GM18870 (cell line): ENCODE measurements around the gene RABGAP1.

Experiments
- ATAC-seq: cut with Tn5 transposase; IDR thresholded peaks from one replicate; pipeline ENCODE4 v1.9.1; 2021; ENCODE audit warnings: moderate library complexity; ENCODE audit not compliant: unreplicated experiment

The RABGAP1 gene

DNA sequence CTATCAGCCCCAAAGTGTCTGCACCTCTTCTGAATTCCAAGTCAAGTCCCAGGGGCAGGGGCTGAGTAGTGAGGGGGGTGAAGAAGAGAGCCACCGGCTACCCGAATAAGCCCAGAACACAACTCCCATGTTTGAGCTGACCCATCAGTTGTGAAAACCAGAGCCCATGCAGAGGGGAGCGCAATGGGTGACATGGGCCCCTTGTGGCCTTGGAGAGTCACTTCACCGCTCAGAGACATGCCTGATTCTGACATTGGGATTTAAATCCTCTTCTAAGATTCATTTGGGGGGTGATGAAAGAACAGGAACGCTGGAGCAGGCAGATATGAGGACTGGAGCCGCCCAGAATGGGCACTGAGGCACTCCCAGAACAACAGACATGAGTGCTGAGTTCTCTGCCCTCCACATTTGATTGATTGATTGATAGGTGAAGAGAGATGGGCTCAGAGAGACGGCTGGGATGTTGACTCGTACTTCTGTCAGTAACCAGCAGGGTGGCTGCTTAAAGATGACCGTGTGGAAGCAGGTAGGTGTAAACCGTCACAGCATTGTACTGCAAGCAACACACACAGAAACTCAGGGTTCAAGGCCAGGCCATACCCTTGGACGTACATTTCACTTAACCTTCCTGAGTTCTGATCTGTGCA, 166.9 kb downstream of the RABGAP1 start:
- no peak for ATAC-seq

GRCh38 chr9:123108976-123109375, 168.2 kb downstream of the RABGAP1 start:
- no peak for ATAC-seq

DNA sequence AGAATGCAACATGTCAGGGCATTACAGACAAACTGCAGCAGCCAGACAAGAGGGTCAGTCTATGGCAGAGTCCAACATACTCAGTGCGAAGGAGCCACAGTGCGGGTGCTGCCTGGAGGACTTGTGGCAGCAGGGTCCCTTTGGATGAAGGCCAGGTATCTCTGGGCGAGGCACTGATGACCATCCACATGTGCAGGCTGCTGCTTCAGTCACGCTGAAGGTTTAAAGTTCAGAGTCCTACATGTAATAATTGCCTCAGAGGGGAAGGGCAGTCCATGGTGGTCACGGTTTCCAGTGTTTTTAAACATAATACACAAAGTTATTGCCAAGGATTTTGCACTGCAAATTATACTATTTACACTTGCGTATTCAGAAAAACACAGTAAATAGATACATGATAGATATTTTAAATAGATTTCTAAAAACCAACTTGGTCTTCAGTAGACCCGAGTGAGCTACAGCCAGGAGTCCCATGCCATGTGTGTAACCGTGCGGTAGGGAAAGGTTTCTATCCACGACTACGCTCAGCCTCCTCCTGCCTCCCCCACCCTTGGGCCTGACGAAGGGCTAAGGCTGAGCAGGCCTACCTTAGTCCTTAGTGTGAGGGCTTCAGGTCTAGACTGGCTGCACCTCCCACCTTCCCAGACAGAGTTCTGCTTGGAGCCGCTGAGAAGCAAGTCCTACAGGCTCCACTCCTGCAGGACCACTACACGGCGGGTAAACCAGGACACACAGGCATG, 168.9 kb downstream of the RABGAP1 start:
- no peak for ATAC-seq

GRCh38 chr9:123111427-123112014, 170.7 kb downstream of the RABGAP1 start:
- no peak for ATAC-seq

DNA sequence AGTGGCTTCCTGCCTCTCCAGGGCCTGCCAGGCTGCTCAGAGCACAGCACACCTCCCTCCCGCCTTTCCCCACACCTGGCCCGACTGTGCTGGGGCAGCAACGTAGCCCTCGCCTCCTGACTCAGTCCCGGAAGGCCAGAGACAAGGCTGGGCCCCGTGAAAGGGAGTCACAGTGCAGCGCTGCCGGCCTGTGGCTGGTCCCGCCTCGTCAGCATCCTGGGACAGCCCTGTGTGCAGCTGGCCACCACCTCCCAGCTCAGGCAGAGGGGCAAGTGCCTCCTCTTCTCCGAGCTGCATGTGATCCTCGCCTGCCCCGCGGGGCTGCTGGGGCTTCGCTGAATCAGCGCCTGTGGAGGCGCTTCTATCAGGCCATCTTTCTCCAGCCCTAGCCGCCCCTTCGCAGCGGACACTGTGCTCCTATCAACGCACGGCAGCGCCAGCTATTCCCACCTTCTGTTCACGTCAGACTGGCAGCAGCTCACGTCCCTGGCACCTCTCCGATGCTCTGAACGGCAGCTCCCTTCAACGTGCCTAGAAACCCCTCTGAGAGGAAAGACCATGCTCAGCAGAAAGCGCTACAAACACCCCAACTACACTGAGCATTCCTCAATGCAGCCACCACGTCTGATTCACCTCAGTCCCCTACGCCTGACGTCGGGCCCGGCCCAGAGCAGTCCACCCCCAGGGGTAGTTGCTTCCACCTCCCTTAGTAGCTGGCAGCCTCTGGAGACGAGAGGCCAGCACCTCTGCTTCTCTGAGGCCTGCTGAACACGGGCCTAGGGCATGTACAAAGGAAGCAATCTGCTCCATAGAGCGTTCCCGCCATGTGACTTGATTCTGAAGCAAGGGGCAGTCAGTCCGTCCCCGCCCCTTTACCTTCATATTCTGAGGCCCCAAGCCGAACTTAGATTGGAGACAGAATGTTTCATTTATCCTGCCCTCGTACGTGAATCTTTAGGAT, 171.5 kb downstream of the RABGAP1 start:
- no peak for ATAC-seq

DNA sequence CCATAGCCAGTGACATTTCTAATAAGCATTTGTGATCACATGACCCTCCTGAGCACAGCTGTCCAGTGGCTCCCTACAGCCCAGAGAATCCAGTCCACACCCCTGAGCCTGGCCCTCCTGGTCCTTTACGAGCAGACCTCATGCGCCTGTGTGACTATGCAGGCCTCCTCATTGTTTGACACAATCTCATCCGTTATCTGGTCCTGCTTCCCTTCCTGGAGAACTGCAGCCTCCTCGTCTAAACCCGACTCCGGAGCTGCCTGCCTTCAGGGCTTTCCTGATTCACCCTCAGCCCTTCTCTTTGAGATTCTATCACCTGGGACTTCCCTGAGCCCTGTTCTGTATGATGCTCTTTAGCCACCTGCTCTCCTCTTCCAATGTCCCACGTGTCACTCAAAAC, 172.4 kb downstream of the RABGAP1 start:
- ATAC-seq = no peak

DNA sequence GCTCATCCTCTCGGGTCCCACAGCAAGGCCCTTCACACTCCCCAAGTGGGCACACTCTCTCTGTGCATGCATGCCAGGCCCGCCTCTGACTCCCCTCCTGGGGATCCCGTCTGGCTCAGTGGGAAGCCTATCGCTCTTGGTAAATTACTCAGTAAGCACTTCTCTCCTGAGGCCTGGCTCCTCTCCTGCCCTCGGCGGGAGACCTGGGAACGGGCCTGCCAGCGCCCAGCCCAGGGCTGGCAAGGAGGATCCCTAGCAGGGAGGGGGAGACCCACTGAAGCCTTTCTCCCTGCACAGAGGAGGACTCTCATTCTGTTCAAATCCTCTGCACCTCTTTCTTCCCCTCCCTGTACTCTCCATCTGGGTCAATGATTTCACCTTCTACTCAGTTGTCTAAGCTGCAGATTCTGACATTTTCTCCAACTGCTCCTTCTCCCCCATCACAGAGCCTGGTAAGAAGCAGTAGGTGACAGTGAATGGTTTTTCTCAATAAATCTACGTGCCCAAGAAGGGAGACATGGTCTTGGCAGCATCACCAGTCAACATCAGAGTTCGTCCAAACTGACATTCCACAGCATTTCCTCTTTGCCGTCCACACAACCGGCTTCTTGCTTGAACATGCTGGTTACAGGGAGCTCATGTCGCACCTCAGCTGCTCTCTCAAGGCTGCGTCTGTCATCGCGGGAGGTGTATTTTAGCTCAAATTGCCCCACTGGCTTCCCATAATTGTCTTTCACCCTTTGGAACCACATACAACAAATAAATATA, 174.5 kb downstream of the RABGAP1 start:
- ATAC-seq = no peak

DNA sequence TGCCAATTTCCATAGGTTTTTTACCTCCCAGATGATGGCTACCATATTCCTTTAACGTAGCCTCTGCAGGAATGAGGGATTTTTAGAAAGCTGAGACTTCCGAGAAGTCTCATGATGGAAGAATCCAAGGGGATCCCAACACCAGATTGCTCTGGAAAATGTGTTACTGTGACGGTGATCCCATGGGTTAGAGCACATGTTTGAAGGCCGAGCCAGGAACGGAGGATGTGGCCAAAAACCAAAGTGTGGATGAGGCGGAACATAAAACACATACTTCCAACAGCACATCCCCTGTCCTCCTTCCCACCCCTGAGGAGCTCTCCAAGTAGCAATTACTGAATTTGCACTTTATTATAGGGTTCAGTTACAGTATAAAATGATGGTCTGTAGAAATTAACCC, 175.2 kb downstream of the RABGAP1 start:
- no peak for ATAC-seq

- ATAC-seq = no peak
Measured at GRCh38 chr9:123119566-123119965, 178.7 kb downstream of the RABGAP1 start.

- no peak for ATAC-seq
Measured at GRCh38 chr9:123120131-123120530, 179.3 kb downstream of the RABGAP1 start.

DNA sequence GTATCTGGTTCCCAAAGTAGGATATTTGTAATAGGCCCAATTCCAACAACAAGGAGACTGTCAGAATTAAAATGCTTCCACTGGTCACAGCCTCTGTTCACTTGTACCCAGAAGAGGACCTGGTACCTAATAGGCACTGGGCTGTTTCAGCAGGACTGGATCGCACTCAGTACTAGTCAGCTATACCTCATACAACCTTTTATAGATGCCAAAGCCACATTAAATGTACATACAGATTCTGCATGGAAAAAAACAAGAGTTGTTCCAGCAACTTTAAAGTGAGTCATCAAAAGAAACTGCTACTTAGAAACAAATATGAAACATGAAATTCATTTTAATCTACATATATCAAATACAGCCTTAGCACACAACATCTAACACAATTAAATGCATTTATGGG, 180.1 kb downstream of the RABGAP1 start:
- ATAC-seq = no peak

- ATAC-seq = no peak
Measured at GRCh38 chr9:123121457-123121856, 180.6 kb downstream of the RABGAP1 start.

- no peak for ATAC-seq
Measured at GRCh38 chr9:123127512-123128075, 186.8 kb downstream of the RABGAP1 start.

DNA sequence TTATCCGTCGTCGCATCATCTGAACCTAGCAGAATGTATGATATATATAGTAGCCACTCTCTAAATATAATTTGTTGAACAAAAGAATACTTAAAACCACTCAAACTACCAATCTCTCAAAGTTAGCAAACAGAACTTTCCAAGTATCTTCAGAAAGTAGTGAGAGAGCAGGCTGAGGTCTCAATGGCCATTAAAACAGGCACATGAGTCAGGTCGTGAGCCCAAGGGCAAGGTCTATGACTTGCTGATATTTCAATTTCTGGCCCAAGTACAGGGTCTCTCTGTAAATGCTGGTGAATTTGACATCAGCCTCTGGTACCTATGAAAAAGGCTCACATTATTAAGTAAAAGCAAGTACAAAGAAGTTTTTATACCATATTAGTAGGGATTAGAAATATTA, 187.8 kb downstream of the RABGAP1 start:
- ATAC-seq = no peak

DNA sequence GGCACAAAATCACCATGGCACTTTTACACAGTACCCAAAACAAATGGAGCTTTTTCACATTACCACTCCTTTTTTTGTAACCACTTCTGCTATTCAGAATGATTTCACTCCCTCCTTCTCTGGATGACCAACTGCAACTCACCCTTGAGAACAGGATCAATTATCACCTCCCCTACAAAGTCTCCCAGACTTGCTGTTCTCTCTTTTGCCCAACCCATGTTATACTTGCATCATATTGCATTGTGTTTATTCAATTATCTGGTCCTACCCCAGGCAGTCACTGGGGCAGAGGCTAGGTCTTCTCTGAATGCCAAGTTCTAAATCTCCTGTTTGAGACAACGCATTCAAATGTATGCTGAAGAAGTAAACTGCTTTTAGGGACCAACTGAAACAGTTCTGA, 188.6 kb downstream of the RABGAP1 start:
- no peak for ATAC-seq

- no peak for ATAC-seq
Measured at GRCh38 chr9:123131258-123131657, 190.4 kb downstream of the RABGAP1 start.

GRCh38 chr9:123131993-123132392, 191.2 kb downstream of the RABGAP1 start:
- no peak for ATAC-seq

- ATAC-seq = no peak
Measured at GRCh38 chr9:123132696-123133095, 191.9 kb downstream of the RABGAP1 start.

DNA sequence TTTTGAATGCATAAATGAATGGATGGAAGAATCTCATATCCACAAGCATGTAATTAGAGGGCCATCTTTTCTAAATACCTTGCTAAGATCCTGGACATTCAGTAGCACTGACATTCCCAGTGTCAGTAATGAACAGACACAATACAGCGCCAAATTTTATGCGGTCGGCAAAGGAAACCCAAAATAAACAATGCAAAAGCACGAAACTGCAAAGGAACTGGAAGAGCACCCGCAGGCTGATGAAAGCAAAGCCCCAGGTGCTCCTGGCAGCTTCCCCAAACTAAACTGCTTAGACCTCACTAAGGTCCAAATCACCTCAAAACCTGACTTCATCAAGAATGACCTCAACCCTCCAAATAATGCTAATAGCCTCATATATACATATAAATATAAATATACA, 194.6 kb downstream of the RABGAP1 start:
- no peak for ATAC-seq

DNA sequence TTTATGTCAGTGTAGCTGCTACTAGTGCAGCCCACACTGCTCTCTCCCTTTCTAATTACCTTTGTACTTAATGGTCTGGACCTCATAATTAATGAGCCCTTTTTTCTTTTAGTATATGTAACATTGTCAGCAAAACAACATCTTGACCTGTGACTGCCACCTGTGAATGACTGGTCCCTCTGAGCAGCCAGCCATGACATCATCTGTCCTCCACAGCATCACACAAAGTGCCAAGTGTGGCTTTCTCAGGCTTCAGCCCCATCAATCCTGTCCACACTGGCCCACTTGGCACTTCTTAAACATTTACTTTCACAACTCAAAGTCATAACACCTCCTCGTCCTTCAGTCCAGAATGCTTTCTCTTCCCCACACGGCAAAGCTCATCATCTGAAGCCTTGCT, 197.3 kb downstream of the RABGAP1 start:
- ATAC-seq = no peak
